Transverse colon (tissue), 4 donors: ENCODE results near the gene CD2BP2.

Source experiments
- POLR2AphosphoS5 ChIP-seq, 3 donors: sonication (generic); formaldehyde crosslinking; IDR thresholded peaks; one replicate each; pipeline ENCODE4 v1.6.1; 2016; ENCODE audit warnings: antibody characterized with exemption in 3 of 3
- TF ChIP-seq, protein P1 (sequence below), 5 experiments: fragments of 200-600 bp in 3 of 5; fragments of 450-650 bp in 2 of 5; sonication (generic) in 3 of 5; IDR thresholded peaks; 1 replicate in 2 of 5; 2 replicates in 3 of 5; pipeline ENCODE4 v1.5.1; 2016 to 2017; ENCODE audit warnings: antibody characterized with exemption in 5 of 5, inconsistent platforms in 3 of 5, mild to moderate bottlenecking in 2 of 5, moderate library complexity in 1 of 5

DNA sequence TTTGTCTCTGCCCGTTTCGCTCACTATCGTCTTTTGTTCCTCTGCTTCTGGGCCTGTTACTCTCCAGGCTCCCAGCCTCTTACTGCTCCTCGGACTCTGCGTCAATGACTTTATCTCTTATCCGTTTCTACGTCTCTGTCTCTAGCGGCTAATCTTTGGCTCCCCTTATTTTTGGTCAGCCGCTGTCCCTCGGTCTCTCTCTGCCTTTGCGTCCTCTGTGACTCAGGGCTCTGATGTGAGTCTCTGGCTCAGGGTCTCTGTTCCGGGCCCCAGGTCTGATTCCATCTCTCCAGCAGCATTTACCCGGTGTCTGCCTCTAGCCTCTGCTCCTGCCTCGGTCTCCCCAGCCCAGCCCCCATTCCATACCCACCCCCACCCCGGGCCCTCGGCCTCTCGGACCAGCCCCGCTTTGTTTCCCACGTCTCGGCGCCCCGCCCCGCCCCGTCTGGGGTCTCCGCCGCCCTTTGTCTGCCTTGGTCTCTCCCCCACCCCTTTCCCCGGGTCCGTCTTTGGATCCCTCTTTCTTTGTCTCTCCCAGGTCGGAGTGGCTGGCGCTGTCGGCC, 39.6 kb upstream of the CD2BP2 start:
- TF ChIP-seq, protein P1, sequence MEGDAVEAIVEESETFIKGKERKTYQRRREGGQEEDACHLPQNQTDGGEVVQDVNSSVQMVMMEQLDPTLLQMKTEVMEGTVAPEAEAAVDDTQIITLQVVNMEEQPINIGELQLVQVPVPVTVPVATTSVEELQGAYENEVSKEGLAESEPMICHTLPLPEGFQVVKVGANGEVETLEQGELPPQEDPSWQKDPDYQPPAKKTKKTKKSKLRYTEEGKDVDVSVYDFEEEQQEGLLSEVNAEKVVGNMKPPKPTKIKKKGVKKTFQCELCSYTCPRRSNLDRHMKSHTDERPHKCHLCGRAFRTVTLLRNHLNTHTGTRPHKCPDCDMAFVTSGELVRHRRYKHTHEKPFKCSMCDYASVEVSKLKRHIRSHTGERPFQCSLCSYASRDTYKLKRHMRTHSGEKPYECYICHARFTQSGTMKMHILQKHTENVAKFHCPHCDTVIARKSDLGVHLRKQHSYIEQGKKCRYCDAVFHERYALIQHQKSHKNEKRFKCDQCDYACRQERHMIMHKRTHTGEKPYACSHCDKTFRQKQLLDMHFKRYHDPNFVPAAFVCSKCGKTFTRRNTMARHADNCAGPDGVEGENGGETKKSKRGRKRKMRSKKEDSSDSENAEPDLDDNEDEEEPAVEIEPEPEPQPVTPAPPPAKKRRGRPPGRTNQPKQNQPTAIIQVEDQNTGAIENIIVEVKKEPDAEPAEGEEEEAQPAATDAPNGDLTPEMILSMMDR (IDR thresholded peaks at IDR 0.05): no peak
- TF ChIP-seq POLR2AphosphoS5 (IDR thresholded peaks at IDR 0.05): no peak
